Dendritic cell treated with granulocyte-macrophage colony-stimulating factor and Interleukin-4, amounts not matched to agents 40 ng/mL and 50 ng/mL, for 4 days (primary cell): ENCODE results near the gene ITCH.
A peak's percentile ranks its signal among the peaks of the same experiment; 100 is the strongest.

Experiments used
- H3K27ac Mint-ChIP-seq: one replicate; pipeline ENCODE4 v1.8.0; 2022; ENCODE audit warnings: mild to moderate bottlenecking, mixed read lengths
- H3K27me3 Mint-ChIP-seq: one replicate; pipeline ENCODE4 v1.8.0; 2022; ENCODE audit warnings: mild to moderate bottlenecking, mixed read lengths
- H3K36me3 Mint-ChIP-seq: one replicate; pipeline ENCODE4 v1.8.0; 2022; ENCODE audit warnings: low read depth, mixed read lengths
- H3K4me1 Mint-ChIP-seq: one replicate; pipeline ENCODE4 v1.8.0; 2022; ENCODE audit warnings: low read depth, mixed read lengths
- H3K4me3 Mint-ChIP-seq: one replicate; pipeline ENCODE4 v1.8.0; 2022; ENCODE audit warnings: mild to moderate bottlenecking, moderate library complexity, mixed read lengths
- H3K9me3 Mint-ChIP-seq: one replicate; pipeline ENCODE4 v1.8.0; 2022; ENCODE audit warnings: mixed read lengths
- intact Hi-C: fragments of 100-400 bp; cut with micrococcal nuclease; formaldehyde crosslinking; loops from one replicate; pipeline ENCODE4 v1.15.0; 2022

Gene ITCH

GRCh38 chr20:34541264-34541901 lies 178.3 kb downstream of the ITCH start:
- intact Hi-C loops, result no loop called here
- H3K4me1 Mint-ChIP-seq, result peaks cover 7% of the 10 kb centered on the region
- H3K27me3 Mint-ChIP-seq, result peaks cover 7% of the 10 kb centered on the region
- H3K4me3 Mint-ChIP-seq, result no peak overlapping the region
- H3K27ac Mint-ChIP-seq, result no peak overlapping the region
- peaks cover 60% of the 10 kb centered on the region for H3K36me3 Mint-ChIP-seq
- H3K9me3 Mint-ChIP-seq, result no peaks in the 10 kb centered on the region

GRCh38 chr20:34541917-34542316 lies 178.8 kb downstream of the ITCH start:
- Mint-ChIP-seq H3K27me3 (peaks cover 7% of the 10 kb centered on the region), H3K4me3 (no peak overlapping the region), H3K27ac (no peak overlapping the region), H3K4me1 (peaks cover 7% of the 10 kb centered on the region), H3K36me3 (peaks cover 55% of the 10 kb centered on the region), H3K9me3 (no peaks in the 10 kb centered on the region)
- intact Hi-C loops, result no loop called here

GRCh38 chr20:34542439-34542838 lies 179.4 kb downstream of the ITCH start:
- H3K27ac Mint-ChIP-seq, result no peak overlapping the region

GRCh38 chr20:34543463-34544056 lies 180.5 kb downstream of the ITCH start:
- Mint-ChIP-seq H3K4me3 (no peak overlapping the region), H3K27ac (no peak overlapping the region), H3K27me3 (peaks cover 7% of the 10 kb centered on the region), H3K4me1 (peaks cover 7% of the 10 kb centered on the region), H3K9me3 (no peaks in the 10 kb centered on the region), H3K36me3 (peaks cover 42% of the 10 kb centered on the region)
- intact Hi-C loops, result no loop called here

More at GRCh38 chr20:34542439-34542838, 179.4 kb downstream of the ITCH start:
- Mint-ChIP-seq H3K4me1 (peaks cover 7% of the 10 kb centered on the region), H3K9me3 (no peaks in the 10 kb centered on the region), H3K27me3 (peaks cover 7% of the 10 kb centered on the region), H3K36me3 (peaks cover 49% of the 10 kb centered on the region), H3K4me3 (no peak overlapping the region)
- intact Hi-C loops, result no loop called here

- Mint-ChIP-seq H3K4me3 (peak overlapping the region; percentile 17), H3K36me3 (peaks cover 35% of the 10 kb centered on the region), H3K27ac (no peak overlapping the region), H3K27me3 (peaks cover 7% of the 10 kb centered on the region), H3K4me1 (peaks cover 8% of the 10 kb centered on the region), H3K9me3 (no peaks in the 10 kb centered on the region)
- intact Hi-C loops, result no loop called here
Observed at GRCh38 chr20:34544109-34544796, 181.2 kb downstream of the ITCH start.

GRCh38 chr20:34546751-34547181 lies 183.7 kb downstream of the ITCH start:
- H3K27me3 Mint-ChIP-seq, result peaks cover 7% of the 10 kb centered on the region
- intact Hi-C loops, result no loop called here
- no peaks in the 10 kb centered on the region for H3K9me3 Mint-ChIP-seq
- no peak overlapping the region for H3K4me3 Mint-ChIP-seq
- peaks cover 13% of the 10 kb centered on the region for H3K4me1 Mint-ChIP-seq
- H3K36me3 Mint-ChIP-seq, result peaks cover 11% of the 10 kb centered on the region
- no peak overlapping the region for H3K27ac Mint-ChIP-seq

GRCh38 chr20:34547844-34548613 lies 185.0 kb downstream of the ITCH start:
- Mint-ChIP-seq H3K27ac (no peak overlapping the region), H3K4me1 (peaks cover 13% of the 10 kb centered on the region), H3K36me3 (no peaks in the 10 kb centered on the region), H3K27me3 (peaks cover 7% of the 10 kb centered on the region), H3K9me3 (no peaks in the 10 kb centered on the region), H3K4me3 (no peak overlapping the region)
- intact Hi-C loops, result no loop called here

- H3K9me3 Mint-ChIP-seq, result no peaks in the 10 kb centered on the region
- H3K27me3 Mint-ChIP-seq, result peaks cover 7% of the 10 kb centered on the region
- peaks cover 9% of the 10 kb centered on the region for H3K4me1 Mint-ChIP-seq
- no peaks in the 10 kb centered on the region for H3K36me3 Mint-ChIP-seq
- H3K27ac Mint-ChIP-seq, result no peak overlapping the region
- H3K4me3 Mint-ChIP-seq, result no peak overlapping the region
- intact Hi-C loops, result no loop called here
Observed at GRCh38 chr20:34549291-34549928, 186.3 kb downstream of the ITCH start.

GRCh38 chr20:34549929-34550305 lies 186.8 kb downstream of the ITCH start:
- intact Hi-C loops, result no loop called here
- Mint-ChIP-seq H3K27me3 (peaks cover 4% of the 10 kb centered on the region), H3K27ac (no peak overlapping the region), H3K4me1 (peaks cover 6% of the 10 kb centered on the region), H3K9me3 (no peaks in the 10 kb centered on the region), H3K4me3 (no peak overlapping the region), H3K36me3 (no peaks in the 10 kb centered on the region)

GRCh38 chr20:34552569-34552968 lies 189.5 kb downstream of the ITCH start:
- no peak overlapping the region for H3K27ac Mint-ChIP-seq
- peaks cover 6% of the 10 kb centered on the region for H3K4me1 Mint-ChIP-seq
- H3K4me3 Mint-ChIP-seq, result no peak overlapping the region
- H3K9me3 Mint-ChIP-seq, result no peaks in the 10 kb centered on the region
- intact Hi-C loops, result no loop called here
- H3K36me3 Mint-ChIP-seq, result no peaks in the 10 kb centered on the region
- H3K27me3 Mint-ChIP-seq, result no peaks in the 10 kb centered on the region

- H3K9me3 Mint-ChIP-seq, result no peaks in the 10 kb centered on the region
- H3K27ac Mint-ChIP-seq, result no peak overlapping the region
- intact Hi-C loops, result no loop called here
- no peaks in the 10 kb centered on the region for H3K27me3 Mint-ChIP-seq
- no peaks in the 10 kb centered on the region for H3K36me3 Mint-ChIP-seq
- no peak overlapping the region for H3K4me3 Mint-ChIP-seq
- peaks cover 13% of the 10 kb centered on the region for H3K4me1 Mint-ChIP-seq
Observed at GRCh38 chr20:34553366-34553867, 190.3 kb downstream of the ITCH start.

GRCh38 chr20:34557936-34558319 lies 194.9 kb downstream of the ITCH start:
- peaks cover 4% of the 10 kb centered on the region for H3K36me3 Mint-ChIP-seq
- peak overlapping the region; percentile 80 for H3K27ac Mint-ChIP-seq

GRCh38 chr20:34558320-34559218 lies 195.5 kb downstream of the ITCH start, which contains the start of gene MAP1LC3A:
MAP1LC3A (plus strand) TSS chr20:34558718; CDS start chr20:34558869, 151 bp downstream.
- intact Hi-C loops, result no loop called here
- Mint-ChIP-seq H3K36me3 (peaks cover 4% of the 10 kb centered on the region), H3K9me3 (no peaks in the 10 kb centered on the region), H3K4me3 (peak within 1 kb of the TSS; percentile 81), H3K27me3 (no peaks in the 10 kb centered on the region), H3K4me1 (peaks cover 7% of the 10 kb centered on the region), H3K27ac (peak within 1 kb of the TSS; percentile 80)

More at GRCh38 chr20:34557936-34558319, 194.9 kb downstream of the ITCH start:
- intact Hi-C loops, result no loop called here
- Mint-ChIP-seq H3K9me3 (no peaks in the 10 kb centered on the region), H3K27me3 (no peaks in the 10 kb centered on the region), H3K4me3 (peak overlapping the region; percentile 81), H3K4me1 (peaks cover 7% of the 10 kb centered on the region)
